ENCODE measurements around the gene HECTD4. TPM values are rescaled to one million over a fixed set of nuclear protein-coding genes. Genes with fewer than 3 reads are reported as not detected.

HECTD4 gene
- total RNA-seq, 2 experiments from 2014 or later, result 22.2 to 23.8 TPM

- intact Hi-C loops (cut with DNase I, micrococcal nuclease), result loop anchor here in 1 of 2 experiments (1.0 kb wide), 1 partner anchor 226 kb away; no protein-coding TSS in a partner anchor
These were observed 211.1 kb downstream of the HECTD4 start for GRCh38 chr12:112170971-112171596.

GRCh38 chr12:112170376-112170775 is 211.9 kb downstream of the HECTD4 start:
- intact Hi-C loops (cut with DNase I, micrococcal nuclease), result loop anchor here in 1 of 2 experiments (1.0 kb wide), 1 partner anchor 225 kb away; no protein-coding TSS in a partner anchor
- Mint-ChIP-seq H3K4me1 (no peaks in the 10 kb centered on the region), H3K27me3 (no peaks in the 10 kb centered on the region), H3K27ac (no peak overlapping the region), H3K9me3 (ENCODE audit: low read depth) (no peaks in the 10 kb centered on the region), H3K4me3 (no peak overlapping the region), H3K36me3 (ENCODE audit: low read depth) (peaks cover 12% of the 10 kb centered on the region)
- ChIA-PET CTCF (interaction anchor here (0.6 kb wide), 1 partner anchor 84 kb away, joined by 3 read pairs; no protein-coding TSS in a partner anchor), POLR2A (no interaction called here)
- peak; percentile 52 for DNase-seq
- peak; percentile 61 for ATAC-seq

More at GRCh38 chr12:112170971-112171596, 211.1 kb downstream of the HECTD4 start:
- ATAC-seq, result no peak
- DNase-seq, result no peak
- H3K27me3 Mint-ChIP-seq, result no peaks in the 10 kb centered on the region
- ChIA-PET POLR2A (no interaction called here), CTCF (no interaction called here)
- no peaks in the 10 kb centered on the region for H3K4me1 Mint-ChIP-seq
- H3K36me3 Mint-ChIP-seq (ENCODE audit: low read depth), result peaks cover 16% of the 10 kb centered on the region
- no peaks in the 10 kb centered on the region for H3K9me3 Mint-ChIP-seq (ENCODE audit: low read depth)
- no peak overlapping the region for H3K4me3 Mint-ChIP-seq
- no peak overlapping the region for H3K27ac Mint-ChIP-seq

GRCh38 chr12:112169966-112170365 is 212.3 kb downstream of the HECTD4 start:
- H3K36me3 Mint-ChIP-seq (ENCODE audit: low read depth), result peaks cover 8% of the 10 kb centered on the region
- intact Hi-C loops (cut with DNase I, micrococcal nuclease), result loop anchor here in 1 of 2 experiments (1.0 kb wide), 1 partner anchor 225 kb away; no protein-coding TSS in a partner anchor
- DNase-seq, result no peak
- no peak overlapping the region for H3K27ac Mint-ChIP-seq
- H3K27me3 Mint-ChIP-seq, result no peaks in the 10 kb centered on the region
- ChIA-PET POLR2A (no interaction called here), CTCF (interaction anchor here (0.6 to 1.4 kb wide), 5 partner anchors 28 to 1295 kb away, joined by 3 read pairs; no protein-coding TSS in a partner anchor)
- no peaks in the 10 kb centered on the region for H3K4me1 Mint-ChIP-seq
- H3K4me3 Mint-ChIP-seq, result no peak overlapping the region
- H3K9me3 Mint-ChIP-seq (ENCODE audit: low read depth), result no peaks in the 10 kb centered on the region
- no peak for ATAC-seq

GRCh38 chr12:112169161-112169872 is 212.9 kb downstream of the HECTD4 start:
- Mint-ChIP-seq H3K4me1 (no peaks in the 10 kb centered on the region), H3K9me3 (ENCODE audit: low read depth) (no peaks in the 10 kb centered on the region), H3K27ac (no peak overlapping the region), H3K36me3 (ENCODE audit: low read depth) (peaks cover 6% of the 10 kb centered on the region), H3K4me3 (no peak overlapping the region), H3K27me3 (no peaks in the 10 kb centered on the region)
- CTCF ChIA-PET, result interaction anchor here (0.5 to 1.4 kb wide), 6 partner anchors 28 to 1294 kb away, joined by 3 to 4 read pairs (median 3); no protein-coding TSS in a partner anchor
- intact Hi-C loops (cut with DNase I, micrococcal nuclease), result no loop called here
- ATAC-seq, result no peak
- DNase-seq, result no peak
- POLR2A ChIA-PET, result no interaction called here

DNA sequence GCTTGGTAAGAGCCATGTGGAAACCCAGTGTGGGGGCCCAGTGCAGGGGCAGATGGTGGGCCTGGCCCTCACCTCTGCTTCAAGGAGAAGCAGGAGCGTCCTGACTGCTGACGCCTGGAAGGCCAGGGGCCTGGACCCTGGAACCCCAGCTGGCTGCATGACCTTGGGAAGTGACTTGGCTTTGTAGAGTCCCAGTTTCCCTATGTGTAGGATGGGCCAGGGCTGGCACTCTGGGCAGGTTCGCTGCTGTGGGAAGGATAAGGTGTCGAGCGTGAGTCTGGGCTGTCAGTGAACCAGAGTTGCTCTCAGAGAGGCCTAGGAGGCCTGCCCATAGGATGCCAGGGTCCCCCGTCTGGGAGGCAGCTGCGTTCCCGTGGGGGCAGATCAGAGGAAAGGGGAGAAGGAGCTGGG is 213.7 kb downstream of the HECTD4 start:
- intact Hi-C loops (cut with DNase I, micrococcal nuclease), result no loop called here
- ATAC-seq (no peak), DNase-seq (no peak)
- Mint-ChIP-seq H3K27ac (no peak overlapping the region), H3K9me3 (ENCODE audit: low read depth) (no peaks in the 10 kb centered on the region), H3K4me1 (no peaks in the 10 kb centered on the region), H3K27me3 (no peaks in the 10 kb centered on the region), H3K4me3 (no peak overlapping the region), H3K36me3 (ENCODE audit: low read depth) (peaks cover 6% of the 10 kb centered on the region)
- ChIA-PET POLR2A (interaction anchor here (0.6 kb wide), 1 partner anchor 14 kb away, joined by 3 read pairs; no protein-coding TSS in a partner anchor), CTCF (interaction anchor here (0.7 to 1.4 kb wide), 4 partner anchors 14 to 243 kb away, joined by 3 to 4 read pairs (median 4); no protein-coding TSS in a partner anchor)

DNA sequence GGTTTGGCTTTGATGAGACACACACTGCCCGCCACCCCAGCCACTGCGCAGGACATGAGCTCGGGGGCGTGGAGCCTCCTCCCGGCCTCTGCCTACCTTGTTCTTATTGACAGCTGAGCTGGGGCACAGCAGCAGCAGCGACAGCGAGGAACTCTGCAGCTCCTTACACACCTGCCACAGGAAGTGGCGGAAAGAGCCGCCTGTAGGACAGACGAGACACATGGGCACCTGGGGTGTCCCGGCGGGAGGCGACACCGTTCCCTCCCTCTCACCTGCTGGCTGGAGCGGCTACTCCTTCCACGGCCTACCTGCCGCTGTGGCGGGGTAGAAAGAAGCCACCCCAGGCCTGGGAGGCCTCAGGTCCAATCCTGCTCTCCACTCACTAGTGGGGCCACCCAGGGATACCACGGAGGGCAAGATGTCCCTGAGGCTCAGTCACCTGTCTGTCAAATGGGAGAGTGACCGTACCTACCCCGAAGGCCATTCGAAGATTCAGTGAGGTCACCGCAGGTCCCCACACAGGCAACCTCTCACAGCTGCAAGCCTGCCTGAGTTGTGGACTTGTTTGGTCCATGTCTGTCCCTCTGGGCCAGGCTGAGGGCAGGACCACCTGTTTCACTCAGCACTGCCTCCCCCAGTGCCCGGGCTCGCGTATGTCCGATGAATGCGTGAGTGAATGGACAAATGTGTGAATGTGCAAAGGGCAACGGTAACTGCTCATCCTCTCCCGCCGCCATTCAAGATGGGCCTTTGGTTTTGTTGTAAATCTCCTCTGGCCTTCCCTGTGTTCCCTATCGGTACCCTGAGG is 214.3 kb downstream of the HECTD4 start:
- no peaks in the 10 kb centered on the region for H3K4me1 Mint-ChIP-seq
- H3K27me3 Mint-ChIP-seq, result no peaks in the 10 kb centered on the region
- ATAC-seq, result no peak
- H3K36me3 Mint-ChIP-seq (ENCODE audit: low read depth), result peaks cover 6% of the 10 kb centered on the region
- DNase-seq, result no peak
- intact Hi-C loops (cut with DNase I, micrococcal nuclease), result no loop called here
- no peak overlapping the region for H3K27ac Mint-ChIP-seq
- no peak overlapping the region for H3K4me3 Mint-ChIP-seq
- ChIA-PET CTCF (interaction anchor here (0.7 to 0.9 kb wide), 2 partner anchors 15 to 233 kb away, joined by 3 to 4 read pairs; no protein-coding TSS in a partner anchor), POLR2A (no interaction called here)
- no peaks in the 10 kb centered on the region for H3K9me3 Mint-ChIP-seq (ENCODE audit: low read depth)

DNA sequence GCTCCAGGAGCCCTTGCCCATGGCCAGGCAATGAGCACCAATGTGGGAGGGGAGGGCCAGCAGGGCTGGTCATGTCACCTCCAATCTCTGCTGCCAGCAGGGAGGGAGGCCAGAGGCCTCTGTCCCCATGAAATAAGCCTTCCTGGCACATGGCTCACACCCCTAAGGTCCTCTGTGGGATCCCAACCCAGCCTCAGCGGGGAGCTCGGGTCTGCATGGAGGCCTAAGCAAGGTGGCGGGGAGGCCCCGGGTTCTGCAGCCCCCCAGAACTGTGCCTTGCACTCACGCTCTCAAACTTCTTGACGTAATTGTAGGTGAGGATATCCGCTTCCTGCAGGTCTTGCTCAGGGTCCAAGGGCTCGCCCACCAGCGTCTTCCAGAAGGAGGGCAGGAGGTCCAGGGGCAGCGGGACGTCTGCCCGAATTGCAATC is 215.2 kb downstream of the HECTD4 start:
- no peaks in the 10 kb centered on the region for H3K27me3 Mint-ChIP-seq
- POLR2A ChIA-PET, result no interaction called here
- ATAC-seq, result no peak
- no peak overlapping the region for H3K4me3 Mint-ChIP-seq
- H3K4me1 Mint-ChIP-seq, result no peaks in the 10 kb centered on the region
- CTCF ChIA-PET, result interaction anchor here (0.7 kb wide), 1 partner anchor 223 kb away, joined by 4 read pairs; no protein-coding TSS in a partner anchor
- H3K27ac Mint-ChIP-seq, result no peak overlapping the region
- intact Hi-C loops (cut with DNase I, micrococcal nuclease), result no loop called here
- DNase-seq, result no peak
- H3K9me3 Mint-ChIP-seq (ENCODE audit: low read depth), result no peaks in the 10 kb centered on the region
- peaks cover 4% of the 10 kb centered on the region for H3K36me3 Mint-ChIP-seq (ENCODE audit: low read depth)

- no peak overlapping the region for H3K27ac Mint-ChIP-seq
- no peak overlapping the region for H3K4me3 Mint-ChIP-seq
- intact Hi-C loops (cut with DNase I, micrococcal nuclease), result no loop called here
- DNase-seq (no peak), ATAC-seq (no peak)
- no peaks in the 10 kb centered on the region for H3K27me3 Mint-ChIP-seq
- H3K9me3 Mint-ChIP-seq (ENCODE audit: low read depth), result no peaks in the 10 kb centered on the region
- no peaks in the 10 kb centered on the region for H3K4me1 Mint-ChIP-seq
- peaks cover 10% of the 10 kb centered on the region for H3K36me3 Mint-ChIP-seq (ENCODE audit: low read depth)
- CTCF ChIA-PET, result interaction anchor here (0.5 to 0.7 kb wide), 2 partner anchors 223 to 1357 kb away, joined by 3 to 4 read pairs; no protein-coding TSS in a partner anchor
- POLR2A ChIA-PET, result no interaction called here
These were observed 215.9 kb downstream of the HECTD4 start for GRCh38 chr12:112166051-112167015.

GRCh38 chr12:112165624-112166023 is 216.6 kb downstream of the HECTD4 start:
- no peaks in the 10 kb centered on the region for H3K27me3 Mint-ChIP-seq
- POLR2A ChIA-PET, result no interaction called here

GRCh38 chr12:112164011-112164660 is 218.1 kb downstream of the HECTD4 start:
- no peak for ATAC-seq
- Mint-ChIP-seq H3K4me3 (no peak overlapping the region), H3K36me3 (ENCODE audit: low read depth) (peaks cover 30% of the 10 kb centered on the region), H3K9me3 (ENCODE audit: low read depth) (peaks cover 8% of the 10 kb centered on the region), H3K27me3 (no peaks in the 10 kb centered on the region), H3K4me1 (peaks cover 4% of the 10 kb centered on the region), H3K27ac (no peak overlapping the region)
- ChIA-PET POLR2A (no interaction called here), CTCF (no interaction called here)
- intact Hi-C loops (cut with DNase I, micrococcal nuclease), result no loop called here
- no peak for DNase-seq

More at GRCh38 chr12:112165624-112166023, 216.6 kb downstream of the HECTD4 start:
- peaks cover 17% of the 10 kb centered on the region for H3K36me3 Mint-ChIP-seq (ENCODE audit: low read depth)
- no peaks in the 10 kb centered on the region for H3K9me3 Mint-ChIP-seq (ENCODE audit: low read depth)
- DNase-seq (no peak), ATAC-seq (no peak)
- no peak overlapping the region for H3K27ac Mint-ChIP-seq
- intact Hi-C loops (cut with DNase I, micrococcal nuclease), result no loop called here
- no peaks in the 10 kb centered on the region for H3K4me1 Mint-ChIP-seq
- H3K4me3 Mint-ChIP-seq, result no peak overlapping the region
- CTCF ChIA-PET, result interaction anchor here (0.5 kb wide), 1 partner anchor 1357 kb away, joined by 3 read pairs; no protein-coding TSS in a partner anchor

Measured in activated CD4-positive, alpha-beta T cell treated with anti-CD3 and anti-CD28 coated beads for 36 hours (primary cell).